K562 (cell line): ENCODE measurements around the gene ASGR1. TPM values are rescaled to one million over a fixed set of nuclear protein-coding genes. Genes with fewer than 3 reads are reported as not detected.

ENCODE experiments used
- ATAC-seq: fragments of 200-7000 bp; cut with Tn5 transposase; 3 replicates; pipeline ENCODE4 v1.9.1; 2020; ENCODE audit warnings: moderate library complexity
- BruUV-seq: library from RNA; stranded (reverse); fragments of 400-500 nt; replicated peaks from 2 replicates; lab custom pipeline; 2021; lab: Mats Ljungman, UMichigan
- CTCF ChIA-PET: fragments of 300-600 bp; formaldehyde crosslinking; extraction: SDS; loops from one replicate; lab custom pipeline; 2021; ENCODE audit warnings: low intra/inter-chr PET ratio; lab: Yijun Ruan, JAX
- POLR2A ChIA-PET: fragments of 300-600, 350-650 bp; sonication (Branson Sonifier 250); formaldehyde crosslinking; extraction: SDS; loops from one replicate; lab custom pipeline; 2021; ENCODE audit warnings: antibody characterized with exemption, inconsistent platforms; lab: Yijun Ruan, JAX
- DNase-seq, 4 experiments: peaks; one replicate each; pipeline versions ENCODE4 v3.0.0 to v3.0.0-alpha.2; 2011 to 2018; ENCODE audit warnings: low spot score in 3 of 4, mixed read lengths in 3 of 4; ENCODE audit errors: extremely low read depth in 1 of 4
- FAIRE-seq: peaks from 2 replicates; lab custom pipeline; 2011; peaks lifted over from hg19 to GRCh38; lab: Jason Lieb, UNC
- H2AFZ ChIP-seq: 2 replicates; pipeline ENCODE4 v1.6.0; 2011; ENCODE audit warnings: low read depth, low read length, control low read depth, inconsistent platforms
- H3K27ac ChIP-seq: fragments of 200-600 bp; 3 replicates; pipeline ENCODE4 v1.8.0; 2011; ENCODE audit warnings: low read depth, mild to moderate bottlenecking, control low read depth, inconsistent platforms, low read length, moderate library complexity, mixed read lengths; ENCODE audit errors: extremely low read depth
- H3K27me3 ChIP-seq, 2 experiments: fragments of 300-600 bp in 1 of 2; 2 replicates in 1 of 2; 3 replicates in 1 of 2; pipeline versions ENCODE4 v1.6.0 to v1.8.0; 2011; ENCODE audit warnings: inconsistent platforms in 2 of 2, low read length in 2 of 2, mild to moderate bottlenecking in 1 of 2, mixed read lengths in 1 of 2, moderate library complexity in 1 of 2; ENCODE audit not compliant: control insufficient read depth in 2 of 2, insufficient read depth in 2 of 2
- H3K36me3 ChIP-seq: fragments of 300-600 bp; 3 replicates; pipeline ENCODE4 v1.8.0; 2011; ENCODE audit warnings: mild to moderate bottlenecking, low read length, inconsistent platforms; ENCODE audit not compliant: control insufficient read depth, insufficient read depth
- H3K4me1 ChIP-seq, 2 experiments: fragments of 200-600 bp in 1 of 2; replicated peaks in 1 of 2; 2 replicates in 1 of 2; 3 replicates in 1 of 2; pipeline versions ENCODE4 v1.5.1 to v1.8.0; 2011; ENCODE audit warnings: inconsistent platforms in 2 of 2, low read length in 2 of 2, mild to moderate bottlenecking in 1 of 2, mixed read lengths in 1 of 2, moderate library complexity in 1 of 2; ENCODE audit not compliant: control insufficient read depth in 2 of 2, insufficient read depth in 2 of 2
- H3K4me2 ChIP-seq: 2 replicates; pipeline ENCODE4 v1.6.1; 2011; ENCODE audit warnings: low read length, control low read depth, inconsistent platforms, mixed read lengths; ENCODE audit not compliant: insufficient read depth
- H3K4me3 ChIP-seq: fragments of 200-600 bp; sonication (generic), shearing (Covaris generic); 2 replicates; pipeline ENCODE4 v1.5.1; 2016; ENCODE audit warnings: control low read depth, inconsistent platforms
- H3K79me2 ChIP-seq: fragments of 200-600 bp; 3 replicates; pipeline ENCODE4 v1.8.0; 2011; ENCODE audit warnings: low read length, inconsistent platforms; ENCODE audit not compliant: control insufficient read depth, insufficient read depth
- H3K9ac ChIP-seq, 2 experiments: 2 replicates each; pipeline versions ENCODE4 v1.6.0 to v1.6.1; 2011; ENCODE audit warnings: low read depth in 2 of 2, low read length in 2 of 2, control low read depth in 1 of 2, inconsistent platforms in 1 of 2, mild to moderate bottlenecking in 1 of 2, mixed read lengths in 1 of 2; ENCODE audit not compliant: insufficient read depth in 1 of 2
- H3K9me1 ChIP-seq: one replicate; pipeline ENCODE4 v1.6.0; 2011; ENCODE audit warnings: inconsistent platforms, mild to moderate bottlenecking, low read length, moderate library complexity; ENCODE audit not compliant: control insufficient read depth, insufficient read depth
- H3K9me3 ChIP-seq: replicated peaks from 2 replicates; pipeline ENCODE4 v1.5.1; 2011; ENCODE audit warnings: low read depth, low read length, inconsistent platforms; ENCODE audit not compliant: control insufficient read depth, insufficient read depth
- H4K20me1 ChIP-seq: replicated peaks from 2 replicates; pipeline ENCODE4 v1.6.1; 2011; ENCODE audit warnings: low read length, inconsistent platforms, mixed read lengths; ENCODE audit not compliant: control insufficient read depth, insufficient read depth
- ATF3 ChIP-seq, 2 experiments: fragments of 450-650 bp in 1 of 2; sonication (generic) in 1 of 2; formaldehyde crosslinking in 1 of 2; IDR thresholded peaks in 1 of 2; conservative IDR thresholded peaks in 1 of 2; 2 replicates each; pipeline versions ENCODE4 v1.6.1 to v1.8.1; 2016 to 2023; ENCODE audit warnings: mild to moderate bottlenecking in 2 of 2, moderate library complexity in 2 of 2, inconsistent platforms in 1 of 2, missing genetic modification reagents in 1 of 2
- DDX20 ChIP-seq: fragments of 450-650 bp; IDR thresholded peaks from 2 replicates; pipeline ENCODE4 v1.6.1; 2016; ENCODE audit warnings: missing genetic modification characterization, low read depth, mild to moderate bottlenecking, missing compliant biosample characterization, moderate library complexity
- ELF2 ChIP-seq: fragments of 250-450 bp; sonication (Bioruptor Pico); IDR thresholded peaks from 2 replicates; pipeline ENCODE4 v1.5.0; 2021; ENCODE audit warnings: mild to moderate bottlenecking
- ETV1 ChIP-seq: fragments of 450-650 bp; conservative IDR thresholded peaks from 2 replicates; pipeline ENCODE4 v1.6.1; 2016; ENCODE audit warnings: missing genetic modification characterization, control low read depth, low read depth, missing compliant biosample characterization
- FOXJ3 ChIP-seq: sonication (generic); formaldehyde crosslinking; IDR thresholded peaks from 2 replicates; pipeline ENCODE4 v1.4.0; 2020; ENCODE audit warnings: mild to moderate bottlenecking, missing genetic modification reagents
- FOXM1 ChIP-seq, 2 experiments: fragments of 450-650 bp in 1 of 2; sonication (generic) in 1 of 2; formaldehyde crosslinking in 1 of 2; IDR thresholded peaks; 2 replicates each; pipeline versions ENCODE4 v1.6.1 to v1.9.0; 2017 to 2022; ENCODE audit warnings: low read depth in 2 of 2, mild to moderate bottlenecking in 2 of 2, missing genetic modification reagents in 1 of 2, moderate library complexity in 1 of 2
- KDM1A ChIP-seq, 2 experiments: fragments of 450-650 bp; IDR thresholded peaks; 2 replicates each; pipeline ENCODE4 v1.6.1; 2016; ENCODE audit warnings: mild to moderate bottlenecking in 2 of 2
- RB1 ChIP-seq: fragments of 450-650 bp; IDR thresholded peaks from 2 replicates; pipeline ENCODE4 v1.6.1; 2017; ENCODE audit warnings: low read depth, mild to moderate bottlenecking
- RBM15 ChIP-seq: fragments of 200-400 bp; formaldehyde crosslinking; IDR thresholded peaks from 2 replicates; pipeline ENCODE4 v1.6.1; 2018; ENCODE audit warnings: mild to moderate bottlenecking, low read length, moderate library complexity; ENCODE audit not compliant: insufficient read depth
- RREB1 ChIP-seq: fragments of 250-450 bp; sonication (Bioruptor Pico); IDR thresholded peaks from 2 replicates; pipeline ENCODE4 v1.4.0; 2020
- U2AF1 ChIP-seq: fragments of 200-400 bp; formaldehyde crosslinking; optimal IDR thresholded peaks from 2 replicates; pipeline ENCODE3; 2017; ENCODE audit warnings: mild to moderate bottlenecking, low read depth, low read length, moderate library complexity
- ZNF175 ChIP-seq: fragments of 200-800 bp; sonication (Bioruptor generic); IDR thresholded peaks from 2 replicates; pipeline ENCODE4 v1.6.1; 2016; ENCODE audit warnings: low read depth, mild to moderate bottlenecking, missing genetic modification characterization, missing compliant biosample characterization
- WGBS: fragments of 100-300 bp; shearing (Covaris generic); methylation state at CpG from one replicate; pipeline ENCODE4 v1.1.6; 2016; ENCODE audit warnings: low coverage, mixed read lengths; ENCODE audit not compliant: insufficient coverage; ENCODE audit errors: missing lambda C conversion rate; 5-methylcytosine and 5-hydroxymethylcytosine counted together
- in situ Hi-C: fragments of 300-500 bp; cut with MboI; formaldehyde crosslinking; loops from 4 replicates; pipeline ENCODE4 v1.15.0; 2018; ENCODE audit warnings: inconsistent platforms, mixed read lengths
- intact Hi-C: fragments of 100-400 bp; cut with micrococcal nuclease; formaldehyde crosslinking; loops from 2 replicates; pipeline ENCODE4 v1.14.2; 2022
- polyA plus RNA-seq, 8 experiments: library from polyadenylated mRNA; depleted of rRNA in 4 of 8; stranded (reverse) in 5 of 8; unstranded in 3 of 8; fragments of >200 nt; fragmentation: Nextera tagmentation in 2 of 8; fragmentation: Illumina TruSeq in 1 of 8; extraction: Ambion mirVana in 2 of 8; extraction: Trizol in 1 of 8; gene quantifications; 2 replicates each; pipeline versions ENCODE4 v1.2.1 to v1.2.3, GENCODE V29; 2011 to 2014; ENCODE audit warnings: inconsistent platforms in 1 of 8, missing spikeins in 1 of 8
- total RNA-seq, 7 experiments: library from RNA; depleted of rRNA in 6 of 7; stranded (reverse); fragments of >200 nt in 6 of 7; fragmentation: Illumina TruSeq in 2 of 7; extraction: Trizol in 2 of 7; gene quantifications; 2 replicates each; pipeline versions ENCODE4 v1.2.1 to v1.2.3, GENCODE V29; 2011 to 2021; ENCODE audit warnings: low replicate concordance in 1 of 7
- TF ChIP-seq, protein P1 (sequence below), 2 experiments: fragments of 250-450 bp in 1 of 2; fragments of 450-650 bp in 1 of 2; sonication (Bioruptor Pico) in 1 of 2; IDR thresholded peaks; 2 replicates each; pipeline versions ENCODE4 v1.6.1 to v1.8.0; 2016 to 2021; ENCODE audit warnings: mild to moderate bottlenecking in 2 of 2, moderate library complexity in 2 of 2, missing compliant biosample characterization in 1 of 2, missing genetic modification characterization in 1 of 2

ASGR1 gene
- total and polyA plus RNA-seq, 9 of the 15 experiments (the other 6 are each of a cell fraction or from before 2014, with no cell fraction given): 0.11 to 1.0 (median 0.64) TPM; not detected in 2

DNA sequence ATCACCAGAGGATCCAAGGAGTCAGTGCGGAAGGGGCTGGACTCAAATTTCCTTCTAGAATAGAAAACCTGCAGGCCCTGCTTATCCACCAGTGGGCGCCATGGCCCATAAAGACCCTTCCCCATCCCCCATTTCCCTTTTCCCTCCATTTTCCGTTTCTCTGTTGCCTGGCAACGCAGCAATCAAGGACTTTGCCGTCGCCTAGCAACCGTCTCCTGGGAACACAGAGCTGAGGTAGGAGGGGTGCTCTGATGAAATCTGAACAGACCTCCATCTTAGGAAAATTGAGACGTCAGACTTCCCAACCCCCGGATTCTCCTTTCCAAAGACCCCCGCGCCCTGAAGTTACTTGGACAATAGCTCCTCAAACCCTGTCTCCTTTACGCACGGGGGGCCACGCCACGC, 34.7 kb upstream of the ASGR1 start:
- H3K9ac ChIP-seq: no peak overlapping the region
- H3K27me3 ChIP-seq: no peaks in the 10 kb centered on the region
- CTCF ChIA-PET: no interaction called here
- no peaks in the 10 kb centered on the region for H3K9me1 ChIP-seq
- peaks cover 28 to 38% of the 10 kb centered on the region in 2 experiments for H3K4me1 ChIP-seq
- no TSS peak for BruUV-seq
- peak overlapping the region; percentile 56 for H3K4me2 ChIP-seq
- intact Hi-C loops (no loop called here), in situ Hi-C loops (no loop called here)
- peaks cover 32% of the 10 kb centered on the region; the same call in 2 of the 3 replicates for H3K79me2 ChIP-seq
- H3K4me3 ChIP-seq: peak overlapping the region; percentile 2; the same call in 1 of the 2 replicates
- H3K27ac ChIP-seq: no peak overlapping the region; the same call in 2 of the 3 replicates
- POLR2A ChIA-PET: interaction anchor here (0.6 to 1.3 kb wide), 2 partner anchors 29 to 436 kb away, joined by 3 to 4 read pairs; partner anchors contain the start of gene GABARAP
- H4K20me1 ChIP-seq: no peaks in the 10 kb centered on the region; the same call in 1 of the 2 replicates
- H2AFZ ChIP-seq: no peak overlapping the region
- H3K36me3 ChIP-seq: no peaks in the 10 kb centered on the region
- FAIRE-seq (no peak), DNase-seq (peak; percentile 66 to 80 (median 74)), ATAC-seq (peak; percentile 16)
- 9% methylated on average over 14 of the region's 15 CpGs for WGBS
- H3K9me3 ChIP-seq: no peaks in the 10 kb centered on the region
- 0 out of 2 replicates have a peak, but pooled peaks have one; percentile 6 for TF ChIP-seq RB1
- TF ChIP-seq RREB1 (CRISPR knock-in tag): peak; percentile 86; the same call in 1 of the 2 replicates
- peak; percentile 59; the same call in 1 of the 2 replicates for TF ChIP-seq FOXJ3
- no peak for TF ChIP-seq RBM15
- TF ChIP-seq U2AF1: no peak
- no peak for TF ChIP-seq ETV1 (tag)
- peak; percentile 17; the same call in 1 of the 2 replicates for TF ChIP-seq ATF3 (IDR thresholded peaks at IDR 0.05)
- TF ChIP-seq ATF3 (CRISPR knock-in tag; conservative IDR thresholded peaks at IDR 0.05): no peak
- TF ChIP-seq, protein P1, sequence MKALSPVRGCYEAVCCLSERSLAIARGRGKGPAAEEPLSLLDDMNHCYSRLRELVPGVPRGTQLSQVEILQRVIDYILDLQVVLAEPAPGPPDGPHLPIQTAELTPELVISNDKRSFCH (CRISPR knock-in tag; IDR thresholded peaks at IDR 0.05): no peak
- TF ChIP-seq, protein P1 (tag; IDR thresholded peaks at IDR 0.05): no peak
- no peak for TF ChIP-seq DDX20
- no peak for TF ChIP-seq FOXM1 (IDR thresholded peaks at IDR 0.05; ENCODE audit: low read depth)
- TF ChIP-seq FOXM1 (CRISPR knock-in tag; IDR thresholded peaks at IDR 0.05; ENCODE audit: low read depth): no peak
- peak; percentile 60 to 70; a peak in 3 of 4 replicates for TF ChIP-seq KDM1A (IDR thresholded peaks at IDR 0.05)
- TF ChIP-seq ZNF175: no peak
- TF ChIP-seq ELF2 (CRISPR knock-in tag): no peak
